K562 (cell line): ENCODE data around the gene TP53BP1.
"Not testable (repeated sequence)": the region's sequence is repeated elsewhere in the genome, so short reads cannot be mapped to it uniquely, and the experiment has no call there.

ENCODE experiments used
- FOXM1 ChIP-seq, 2 experiments: fragments of 450-650 bp in 1 of 2; sonication (generic) in 1 of 2; formaldehyde crosslinking in 1 of 2; IDR thresholded peaks; 2 replicates each; pipeline versions ENCODE4 v1.6.1 to v1.9.0; 2017 to 2022; ENCODE audit warnings: low read depth in 2 of 2, mild to moderate bottlenecking in 2 of 2, missing genetic modification reagents in 1 of 2, moderate library complexity in 1 of 2
- GATAD2B ChIP-seq: fragments of 450-650 bp; IDR thresholded peaks from 2 replicates; pipeline ENCODE4 v1.6.1; 2017; ENCODE audit warnings: mild to moderate bottlenecking, borderline replicate concordance
- HIVEP1 ChIP-seq: fragments of 250-450 bp; sonication (Bioruptor Pico); IDR thresholded peaks from 2 replicates; pipeline ENCODE4 v1.4.0; 2020; ENCODE audit warnings: mild to moderate bottlenecking
- POLR2A ChIP-seq: fragments of 450-650 bp; conservative IDR thresholded peaks from 2 replicates; pipeline ENCODE4 v1.6.1; 2016
- PREB ChIP-seq: sonication (generic); formaldehyde crosslinking; IDR thresholded peaks from 2 replicates; pipeline ENCODE4 v1.8.1; 2023; ENCODE audit warnings: mild to moderate bottlenecking, missing genetic modification reagents
- TRIM28 ChIP-seq: fragments of 450-650 bp; IDR thresholded peaks from 2 replicates; pipeline ENCODE4 v1.6.1; 2017
- ZBTB33 ChIP-seq: sonication (generic); formaldehyde crosslinking; IDR thresholded peaks from 2 replicates; pipeline ENCODE4 v1.8.1; 2023; ENCODE audit warnings: mild to moderate bottlenecking, missing genetic modification reagents

GRCh38 chr15:43393592-43393991 is 99.4 kb downstream of the TP53BP1 start:
- TF ChIP-seq ZBTB33 (CRISPR knock-in tag); TRIM28; FOXM1 (IDR thresholded peaks at IDR 0.05; ENCODE audit: low read depth); FOXM1 (CRISPR knock-in tag; IDR thresholded peaks at IDR 0.05; ENCODE audit: low read depth); PREB (CRISPR knock-in tag); GATAD2B; HIVEP1 (CRISPR knock-in tag); POLR2A: not testable (repeated sequence)
